Hepatocyte (in vitro differentiated cells): ENCODE results near the gene OSBPL2. TPM values are rescaled to one million over a fixed set of nuclear protein-coding genes. Genes with fewer than 3 reads are reported as not detected.

Source experiments
- DNase-seq: peaks from one replicate; pipeline ENCODE4 v3.0.0-alpha.2; 2016; ENCODE audit warnings: low spot score
- H2AFZ ChIP-seq: fragments of 200-600 bp; sonication (generic); 2 replicates; pipeline ENCODE4 v1.6.0; 2016; ENCODE audit warnings: antibody characterized with exemption, mild to moderate bottlenecking
- H3K27ac ChIP-seq: fragments of 200-600 bp; sonication (generic); 2 replicates; pipeline ENCODE4 v1.5.1; 2016; ENCODE audit warnings: mild to moderate bottlenecking
- H3K27me3 ChIP-seq: fragments of 200-600 bp; sonication (generic); 2 replicates; pipeline ENCODE4 v1.6.1; 2016
- H3K36me3 ChIP-seq: fragments of 200-600 bp; sonication (generic); replicated peaks from 2 replicates; pipeline ENCODE4 v1.5.1; 2016; ENCODE audit warnings: low read depth; ENCODE audit not compliant: insufficient read depth
- H3K4me1 ChIP-seq: fragments of 200-600 bp; sonication (generic); 2 replicates; pipeline ENCODE4 v1.5.1; 2016; ENCODE audit warnings: mild to moderate bottlenecking, moderate library complexity; ENCODE audit not compliant: insufficient read depth
- H3K4me2 ChIP-seq: fragments of 200-600 bp; sonication (generic); 2 replicates; pipeline ENCODE4 v1.6.0; 2016
- H3K4me3 ChIP-seq: fragments of 200-600 bp; sonication (generic); 2 replicates; pipeline ENCODE4 v1.5.1; 2016; ENCODE audit warnings: mild to moderate bottlenecking
- H3K79me2 ChIP-seq: fragments of 200-600 bp; sonication (generic); 2 replicates; pipeline ENCODE4 v1.6.0; 2017; ENCODE audit warnings: mild to moderate bottlenecking
- H3K9me2 ChIP-seq: fragments of 200-600 bp; sonication (generic); replicated peaks from 2 replicates; pipeline ENCODE4 v1.6.0; 2017; ENCODE audit warnings: mild to moderate bottlenecking; ENCODE audit not compliant: insufficient read depth
- H3K9me3 ChIP-seq: fragments of 200-600 bp; sonication (generic); 2 replicates; pipeline ENCODE4 v1.5.1; 2016; ENCODE audit warnings: low read depth, mild to moderate bottlenecking
- H4K20me1 ChIP-seq: fragments of 200-600 bp; sonication (generic); 2 replicates; pipeline ENCODE4 v1.6.0; 2016; ENCODE audit warnings: mild to moderate bottlenecking; ENCODE audit not compliant: insufficient read depth, poor library complexity, severe bottlenecking
- CTCF ChIP-seq: fragments of 200-600 bp; sonication (generic); IDR thresholded peaks from 2 replicates; pipeline ENCODE4 v1.5.1; 2016; ENCODE audit warnings: antibody characterized with exemption, mild to moderate bottlenecking; ENCODE audit not compliant: poor library complexity
- EZH2 ChIP-seq: fragments of 200-600 bp; sonication (generic); IDR thresholded peaks from 2 replicates; pipeline ENCODE4 v1.6.1; 2016; ENCODE audit warnings: antibody characterized with exemption, mild to moderate bottlenecking, borderline replicate concordance
- EZH2phosphoT487 ChIP-seq: fragments of 200-600 bp; sonication (generic); IDR thresholded peaks from one replicate; pipeline ENCODE4 v1.6.1; 2018; ENCODE audit warnings: antibody characterized with exemption, mild to moderate bottlenecking, low read depth, moderate library complexity; ENCODE audit not compliant: unreplicated experiment, severe bottlenecking
- WGBS: methylation state at CpG from one replicate; pipeline ENCODE4 v1.1.6; 2016; ENCODE audit warnings: low lambda C conversion rate; ENCODE audit errors: missing lambda C conversion rate; 5-methylcytosine and 5-hydroxymethylcytosine counted together
- polyA plus RNA-seq: library from polyadenylated mRNA; unstranded; fragments of >200 nt; fragmentation: Nextera tagmentation; extraction: Ambion mirVana; gene quantifications from 2 replicates; pipeline ENCODE4 v1.2.1, GENCODE V29; 2016
- total RNA-seq: library from RNA; depleted of rRNA; stranded (reverse); fragments of >200 nt; gene quantifications from 2 replicates; pipeline ENCODE4 v1.2.3, GENCODE V29; 2014

OSBPL2 gene
- total and polyA plus RNA-seq, 2 experiments from 2014 or later, result 40.5 to 45.9 TPM

GRCh38 chr20:62318400-62319345, 80.4 kb downstream of the OSBPL2 start:
- Histone ChIP-seq H3K27me3 (no peaks in the 10 kb centered on the region), H3K4me1 (no peaks in the 10 kb centered on the region), H3K79me2 (no peaks in the 10 kb centered on the region), H3K27ac (no peak overlapping the region), H4K20me1 (no peaks in the 10 kb centered on the region), H3K4me2 (no peak overlapping the region), H2AFZ (no peak overlapping the region), H3K36me3 (no peaks in the 10 kb centered on the region), H3K4me3 (no peak overlapping the region), H3K9me2 (no peaks in the 10 kb centered on the region), H3K9me3 (no peaks in the 10 kb centered on the region)
- WGBS, result 97% methylated on average over 23 of the region's 36 CpGs
- no peak for DNase-seq
- TF ChIP-seq EZH2phosphoT487 (no peak), EZH2 (no peak), CTCF (no peak)

GRCh38 chr20:62319346-62319909, 81.1 kb downstream of the OSBPL2 start:
- no peaks in the 10 kb centered on the region for H4K20me1 ChIP-seq
- no peak for DNase-seq
- no peak overlapping the region for H3K4me2 ChIP-seq
- no peaks in the 10 kb centered on the region for H3K27me3 ChIP-seq
- no peak overlapping the region for H3K4me3 ChIP-seq
- no peak overlapping the region for H3K27ac ChIP-seq
- no peaks in the 10 kb centered on the region for H3K9me3 ChIP-seq
- H3K36me3 ChIP-seq, result no peaks in the 10 kb centered on the region
- no peak overlapping the region for H2AFZ ChIP-seq
- H3K79me2 ChIP-seq, result no peaks in the 10 kb centered on the region
- WGBS, result 94% methylated on average over 29 of the region's 29 CpGs
- no peaks in the 10 kb centered on the region for H3K9me2 ChIP-seq
- TF ChIP-seq EZH2phosphoT487, result no peak
- TF ChIP-seq CTCF, result no peak
- no peak for TF ChIP-seq EZH2
- H3K4me1 ChIP-seq, result no peaks in the 10 kb centered on the region

GRCh38 chr20:62320581-62321354, 82.4 kb downstream of the OSBPL2 start:
- 98% methylated on average over 14 of the region's 22 CpGs for WGBS
- no peak overlapping the region for H3K4me2 ChIP-seq
- H3K4me3 ChIP-seq, result no peak overlapping the region
- TF ChIP-seq EZH2phosphoT487, result no peak
- no peak for TF ChIP-seq CTCF
- TF ChIP-seq EZH2, result no peak
- H2AFZ ChIP-seq, result no peak overlapping the region
- DNase-seq, result peak; percentile 48
- no peaks in the 10 kb centered on the region for H3K79me2 ChIP-seq
- no peaks in the 10 kb centered on the region for H3K9me3 ChIP-seq
- no peaks in the 10 kb centered on the region for H3K27me3 ChIP-seq
- H4K20me1 ChIP-seq, result no peaks in the 10 kb centered on the region
- no peaks in the 10 kb centered on the region for H3K36me3 ChIP-seq
- no peak overlapping the region for H3K27ac ChIP-seq
- no peaks in the 10 kb centered on the region for H3K4me1 ChIP-seq
- H3K9me2 ChIP-seq, result no peaks in the 10 kb centered on the region
